CD4-positive, alpha-beta T cell treated with Interleukin-1 beta for 1 hour (primary cell): ENCODE data around the gene PFDN2.
"Not testable (repeated sequence)": the region's sequence is repeated elsewhere in the genome, so short reads cannot be mapped to it uniquely, and the experiment has no call there.

ENCODE experiments used
- DNase-seq, 2 donors: peaks; one replicate each; pipeline ENCODE4 v3.0.0-alpha.2; 2020 to 2022

PFDN2 gene

DNA sequence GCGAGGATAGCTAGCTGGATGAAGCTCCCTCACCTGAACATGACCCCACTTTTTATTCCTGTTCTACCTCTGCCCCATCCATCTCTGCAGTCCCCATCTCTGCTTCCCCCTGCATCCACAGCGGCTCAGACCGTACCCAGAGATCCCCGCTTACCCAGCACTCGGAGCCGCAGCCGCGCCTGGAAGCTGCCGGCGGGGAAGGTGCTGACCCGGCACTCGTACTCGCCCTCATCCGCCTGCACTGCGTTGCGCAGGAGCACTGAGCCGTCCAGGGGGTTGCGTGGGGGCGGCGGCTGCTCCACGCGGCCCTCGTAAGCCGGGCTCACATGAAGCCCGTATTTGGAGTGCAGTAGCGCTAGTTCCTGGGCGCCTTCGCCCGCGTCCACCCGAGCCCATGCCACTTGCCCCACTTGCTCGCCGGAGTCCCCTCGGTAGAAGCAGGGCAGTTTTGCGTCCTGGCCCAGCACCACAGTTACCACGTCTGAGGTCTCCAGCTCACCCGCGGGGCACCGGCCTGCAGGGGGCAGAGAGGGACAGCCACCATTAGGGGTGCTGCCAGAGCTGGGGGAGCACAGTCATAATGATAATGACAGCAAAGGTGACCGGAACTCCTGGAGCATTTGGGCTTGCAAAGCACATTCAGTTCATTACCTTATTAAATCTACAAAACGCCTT, 38.3 kb downstream of the PFDN2 start:
- DNase-seq, result no peak

DNA sequence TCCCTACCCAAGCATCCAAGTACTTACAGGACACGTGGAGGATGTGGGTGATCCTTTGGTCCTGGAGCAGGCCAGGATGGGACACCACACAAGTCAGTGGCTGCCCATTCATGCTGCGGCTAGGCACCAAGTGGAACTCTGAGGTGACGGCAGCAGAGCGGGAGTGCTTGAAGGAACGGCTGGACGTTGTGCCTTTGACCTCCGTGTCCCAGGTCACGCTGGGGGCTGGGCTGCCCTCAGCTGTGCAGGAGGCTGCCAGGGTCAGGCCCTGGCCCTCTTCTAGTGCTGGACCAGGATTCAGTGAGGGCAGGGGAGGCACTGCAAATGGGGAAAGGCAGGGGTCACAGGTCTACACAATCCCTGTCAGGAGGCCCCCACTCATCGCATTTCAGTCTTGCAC, 40.4 kb downstream of the PFDN2 start:
- no peak for DNase-seq

DNA sequence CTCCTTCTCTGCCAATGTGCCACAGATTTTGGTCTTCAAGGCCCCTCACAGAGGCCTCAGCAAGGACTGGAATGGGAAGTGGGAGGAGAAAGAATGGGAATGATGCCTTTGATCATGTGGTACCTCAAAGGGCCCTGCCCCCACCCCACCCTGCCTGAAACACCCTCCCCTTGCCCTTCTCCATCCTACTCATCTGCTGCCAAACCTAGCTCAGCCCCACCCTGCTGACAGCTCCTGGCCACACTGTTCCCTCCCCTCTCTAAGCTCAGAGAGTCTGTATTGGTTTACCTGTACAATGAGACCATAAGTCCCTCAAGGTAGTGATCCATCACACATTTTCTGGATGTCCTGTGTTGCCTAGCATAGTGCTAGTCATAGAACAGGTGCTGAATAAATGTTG, 41.4 kb downstream of the PFDN2 start:
- DNase-seq, result no peak

DNA sequence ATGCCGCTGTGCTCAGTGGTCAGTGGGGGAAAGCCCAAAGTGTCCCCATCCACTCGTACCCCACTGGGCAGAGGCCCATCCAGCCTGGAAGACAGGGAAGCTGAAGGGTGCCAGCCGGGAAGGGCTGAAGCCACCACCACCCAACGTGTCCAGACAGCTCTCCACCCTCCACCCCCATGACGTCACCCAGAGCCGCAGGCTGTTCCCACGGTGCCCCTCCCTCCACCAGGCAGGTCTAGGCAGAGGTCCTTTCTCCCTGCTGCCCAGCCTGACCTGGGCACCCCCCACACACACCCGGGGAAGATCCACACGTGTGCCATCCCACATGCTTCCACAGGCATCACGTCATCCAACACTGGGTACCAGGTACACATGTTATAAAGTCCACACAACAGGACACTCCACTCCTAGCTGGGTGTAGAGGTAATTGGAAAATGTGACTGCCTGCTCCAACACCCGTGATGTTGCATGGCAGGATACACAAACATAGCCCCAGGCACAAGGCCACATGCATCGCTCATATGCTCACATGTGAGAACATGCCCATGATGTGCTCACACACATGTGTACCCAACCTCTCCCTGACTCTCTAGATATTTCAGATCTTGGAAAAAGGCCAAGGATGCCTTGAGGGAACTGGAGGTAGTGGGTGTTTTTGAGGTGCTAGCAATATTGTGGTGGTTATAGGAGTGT, 43.0 kb downstream of the PFDN2 start:
- no peak for DNase-seq

DNA sequence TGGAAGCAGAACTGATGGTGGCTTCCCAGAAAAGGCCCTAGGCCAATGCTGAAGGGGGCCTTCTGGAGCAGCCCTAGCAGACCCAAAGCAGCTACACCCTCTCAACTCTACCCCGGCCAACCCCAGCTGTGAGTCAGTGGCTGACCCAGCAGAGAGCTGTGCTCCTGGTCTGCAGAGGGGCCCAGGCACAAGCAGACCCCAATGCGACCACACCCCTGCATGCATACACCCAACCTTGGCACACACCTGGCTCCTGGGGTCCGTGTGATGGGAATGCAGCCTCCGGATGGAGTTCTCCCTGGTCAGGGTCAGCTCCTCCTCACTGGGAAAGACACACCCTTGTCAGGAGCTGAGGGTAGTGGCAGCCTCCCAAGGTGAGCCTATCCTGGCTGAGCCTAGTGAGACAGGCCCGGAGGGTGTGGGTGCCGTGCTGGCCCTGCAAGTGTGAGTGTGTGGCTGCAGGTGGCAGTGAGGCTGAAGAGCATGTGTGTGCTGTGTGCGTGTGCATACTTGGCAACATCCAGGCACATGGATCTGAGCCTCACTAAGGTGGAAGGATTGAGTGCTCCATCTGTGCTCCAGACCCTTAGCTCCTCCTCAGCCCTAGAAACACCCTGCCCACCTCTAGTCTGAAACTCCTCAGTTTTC, 44.2 kb downstream of the PFDN2 start:
- DNase-seq, result no peak

DNA sequence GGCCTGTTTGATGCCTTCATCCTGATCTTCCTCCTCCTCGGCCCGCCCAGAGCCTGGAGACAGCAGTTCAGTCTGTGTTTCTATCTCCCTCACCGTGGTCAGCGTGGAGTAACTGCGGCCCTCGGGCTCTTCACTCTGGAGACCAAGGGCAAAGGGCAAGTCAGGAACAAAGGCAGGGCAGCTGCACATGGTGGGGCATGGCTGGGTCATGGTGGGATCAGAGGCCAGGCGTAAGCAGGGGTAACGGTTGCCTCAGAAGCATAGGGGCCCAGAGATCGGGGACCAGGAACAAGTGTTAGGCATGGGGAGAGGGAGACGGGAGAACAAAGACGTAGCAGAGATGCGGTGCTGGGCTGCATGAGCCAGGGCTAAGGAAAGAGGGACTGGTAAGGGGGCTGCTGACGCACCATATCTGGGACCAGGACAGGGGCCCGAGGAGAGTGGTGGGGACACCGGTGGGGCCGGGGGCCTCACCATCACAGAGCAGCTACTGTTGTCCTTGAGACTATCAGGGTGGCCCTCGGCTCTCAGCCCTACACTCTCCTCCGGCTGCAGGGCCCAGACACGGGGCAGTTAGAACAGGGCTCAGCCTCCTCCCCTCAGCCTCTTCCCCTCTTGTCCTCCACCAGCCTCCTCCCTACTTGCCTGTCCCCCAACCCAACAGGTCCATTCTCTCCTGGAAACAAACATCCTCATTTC, 44.9 kb downstream of the PFDN2 start:
- no peak for DNase-seq

DNA sequence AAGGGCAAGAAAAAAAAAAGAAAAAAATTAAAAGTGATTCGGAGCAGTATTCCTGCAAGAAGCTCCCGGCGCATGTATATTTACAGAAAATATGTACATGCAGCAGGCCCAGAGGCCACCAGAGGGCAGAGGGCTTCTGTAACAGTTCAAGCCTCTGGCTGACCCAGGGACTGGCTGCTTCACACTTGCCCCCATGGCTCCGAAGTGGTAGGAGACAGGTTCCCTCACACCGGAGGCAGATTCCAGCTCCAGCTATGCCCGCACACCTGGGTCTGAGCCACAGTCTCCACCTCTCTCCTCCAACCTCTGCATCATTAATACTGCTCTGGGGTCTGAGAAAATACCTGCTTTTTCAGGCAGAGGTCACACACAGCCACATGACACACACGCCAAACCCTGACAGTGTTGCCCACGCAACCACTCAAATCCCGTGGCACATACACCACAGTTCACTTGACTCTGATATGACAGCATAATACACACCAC, 45.9 kb downstream of the PFDN2 start:
- peak; percentile 59 to 69 for DNase-seq

DNA sequence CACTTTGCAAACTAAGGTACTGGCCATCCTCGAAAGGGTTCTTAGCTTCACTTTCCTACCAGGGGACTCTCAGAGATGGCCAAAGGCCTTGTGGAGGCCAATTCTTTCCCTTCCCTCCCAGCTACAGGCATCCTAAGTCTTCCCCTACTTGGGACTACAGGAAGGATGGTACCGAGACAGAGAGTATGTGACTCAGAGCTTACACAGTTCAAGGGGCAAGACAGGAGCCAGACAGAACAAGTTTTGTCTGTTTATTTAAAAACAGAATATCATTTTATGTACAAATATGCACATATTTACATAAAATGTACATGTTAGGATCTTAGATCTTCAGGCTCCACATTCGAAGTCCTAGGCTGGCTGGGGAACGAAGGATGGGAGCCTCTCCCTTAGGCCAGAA, 47.1 kb downstream of the PFDN2 start:
- no peak for DNase-seq

DNA sequence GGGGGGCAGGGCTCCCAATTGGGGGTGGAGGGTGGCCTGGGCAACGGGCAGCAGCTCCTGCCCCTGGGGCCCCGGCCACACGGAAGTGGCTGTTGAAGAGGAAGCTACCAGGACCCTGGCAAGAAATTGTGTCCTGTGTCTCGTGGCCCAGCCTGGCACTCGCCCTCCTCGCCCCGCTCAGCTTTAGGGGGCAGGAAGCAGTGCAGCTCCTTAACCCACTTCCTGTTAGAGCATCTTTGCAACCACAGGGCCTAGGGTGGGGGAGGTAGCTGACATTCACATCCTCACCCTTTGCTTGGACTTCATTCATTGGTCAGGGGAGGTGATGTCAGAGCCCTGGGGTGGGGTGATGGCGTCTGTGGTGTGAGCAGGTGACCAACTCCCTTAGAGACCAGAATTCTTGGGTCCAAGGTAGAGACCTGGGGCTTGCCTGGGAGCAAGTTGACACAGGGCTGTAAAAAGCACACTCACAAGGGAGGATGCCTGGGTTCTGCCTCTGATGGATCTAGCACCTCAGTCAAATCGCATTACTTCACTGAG, 48.0 kb downstream of the PFDN2 start, which contains the start of gene ARHGAP30:
ARHGAP30 (minus strand) TSS at position 161 of the 540 bp plus-strand sequence. CDS start 267 bp downstream, outside the sequence.
- peak; percentile 94 to 95 for DNase-seq

DNA sequence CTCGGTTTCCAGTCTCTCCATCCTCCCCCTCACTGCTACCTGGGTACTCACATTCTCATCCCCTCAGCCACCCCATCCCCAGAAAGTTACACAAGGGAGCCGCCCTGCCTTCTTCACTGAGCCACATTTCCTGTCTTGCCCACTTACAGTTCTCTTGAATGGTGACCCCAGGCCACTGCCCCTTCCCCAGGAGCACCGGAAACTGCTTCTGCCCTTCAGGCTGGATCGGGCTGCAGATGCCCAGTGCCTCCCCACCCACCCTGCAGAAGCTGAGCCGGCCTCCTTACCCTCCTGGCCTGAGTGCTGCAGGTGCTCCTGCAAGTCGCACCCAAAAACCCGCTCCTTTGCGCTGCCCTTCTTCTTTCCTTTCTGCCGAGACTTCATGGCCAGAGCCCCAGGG, 48.6 kb downstream of the PFDN2 start:
- DNase-seq, result peak in 1 of 2 donors; percentile 13

DNA sequence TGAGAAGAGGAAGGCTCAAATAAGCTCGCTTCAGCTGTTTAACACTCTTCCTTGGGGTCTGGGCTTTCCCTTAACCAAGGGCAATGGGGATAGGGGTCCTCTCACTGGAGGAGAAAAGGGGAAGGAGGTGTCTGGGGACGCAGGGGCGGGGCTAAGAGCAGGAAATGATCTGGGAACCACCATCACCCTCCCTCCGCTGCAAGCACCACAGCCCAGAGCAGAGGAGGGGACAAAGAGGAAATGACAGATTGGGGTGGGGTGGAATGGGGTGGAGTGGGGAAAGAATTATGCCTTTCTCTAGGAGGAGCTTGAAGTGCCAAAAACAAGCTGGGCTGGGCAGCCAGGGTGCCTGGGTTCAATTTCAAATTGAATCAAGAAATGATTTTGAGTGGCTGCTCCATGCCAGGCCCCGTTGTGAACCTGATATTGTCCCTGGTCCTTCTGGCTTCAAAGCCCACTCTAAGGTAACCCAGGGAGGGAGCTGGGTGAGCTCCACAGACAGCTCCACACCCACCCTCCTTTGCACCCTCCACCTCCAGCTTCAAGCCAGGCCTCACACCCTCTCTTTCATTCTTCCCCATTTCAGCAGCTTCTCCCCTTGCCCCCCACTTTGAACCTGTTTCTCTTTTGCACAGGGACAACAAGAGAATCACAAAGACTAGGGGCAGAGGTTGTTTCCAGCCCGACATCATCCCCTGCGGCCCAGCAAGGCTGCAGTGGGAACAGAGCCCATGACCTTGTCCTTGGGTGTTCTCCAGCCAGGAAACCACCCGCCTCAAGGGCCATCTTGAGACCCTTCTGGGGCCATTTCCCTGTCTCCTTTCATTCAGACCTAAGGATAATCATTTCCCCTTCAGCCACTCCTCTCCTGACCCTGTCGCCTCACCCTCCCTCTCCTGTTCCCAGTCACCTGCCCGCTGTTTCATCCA, 49.3 kb downstream of the PFDN2 start:
- peak; percentile 93 to 94 for DNase-seq

DNA sequence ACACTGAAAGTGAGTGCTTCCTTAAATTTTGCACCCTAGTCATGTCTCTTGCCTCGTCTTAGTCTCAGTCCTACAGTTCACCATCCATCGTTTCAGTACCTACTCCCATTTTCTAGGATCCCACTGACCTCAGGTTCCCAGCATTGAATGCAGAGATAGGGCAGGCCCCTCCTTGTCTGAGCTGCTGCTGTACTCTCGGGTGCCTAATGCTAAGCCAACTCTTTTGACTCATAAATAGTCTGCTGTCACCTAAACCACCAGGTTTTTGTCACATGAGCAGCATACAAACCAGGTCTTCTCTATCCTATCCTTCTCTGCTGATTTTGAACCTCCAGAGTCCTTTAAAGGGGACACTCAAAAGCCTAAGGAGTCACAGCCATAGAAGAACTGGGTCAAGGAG, 51.1 kb downstream of the PFDN2 start:
- peak in 1 of 2 donors; percentile 29 for DNase-seq

DNA sequence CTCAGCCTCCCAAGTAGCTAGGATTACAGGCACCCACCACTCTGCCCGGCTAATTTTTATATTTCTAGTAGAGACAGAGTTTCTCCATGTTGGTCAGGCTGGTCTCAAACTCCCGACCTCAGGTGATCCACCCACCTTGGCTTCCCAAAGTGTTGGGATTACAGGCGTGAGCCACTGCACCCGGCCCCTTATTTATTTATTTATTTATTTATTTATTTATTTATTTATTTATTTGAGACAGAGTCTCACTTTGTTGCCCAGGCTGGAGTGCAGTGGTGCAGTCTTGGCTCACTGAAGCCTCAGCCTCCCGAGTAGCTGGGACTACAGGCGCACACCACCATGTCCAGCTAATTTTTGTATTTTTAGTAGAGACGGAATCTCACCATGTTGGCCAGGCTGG, 52.2 kb downstream of the PFDN2 start:
- DNase-seq, result not testable (repeated sequence)

DNA sequence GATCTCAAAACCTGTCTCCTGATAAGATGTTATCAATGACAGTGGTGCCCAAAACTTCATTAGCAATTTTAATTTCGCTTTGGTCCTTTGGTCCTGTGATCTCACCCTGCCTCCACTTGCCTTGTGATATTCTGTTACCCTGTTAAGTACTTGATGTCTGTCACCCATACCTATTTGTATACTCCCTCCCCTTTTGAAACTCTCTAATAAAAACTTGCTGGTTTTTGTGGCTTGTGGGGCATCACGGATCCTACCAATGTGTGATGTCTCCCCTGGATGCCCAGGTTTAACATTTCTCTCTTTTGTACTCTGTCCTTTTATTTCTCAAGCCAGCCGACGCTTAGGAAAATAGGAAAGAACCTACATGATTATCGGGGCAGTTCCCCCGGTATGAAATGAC, 53.9 kb downstream of the PFDN2 start:
- not testable (repeated sequence) for DNase-seq

DNA sequence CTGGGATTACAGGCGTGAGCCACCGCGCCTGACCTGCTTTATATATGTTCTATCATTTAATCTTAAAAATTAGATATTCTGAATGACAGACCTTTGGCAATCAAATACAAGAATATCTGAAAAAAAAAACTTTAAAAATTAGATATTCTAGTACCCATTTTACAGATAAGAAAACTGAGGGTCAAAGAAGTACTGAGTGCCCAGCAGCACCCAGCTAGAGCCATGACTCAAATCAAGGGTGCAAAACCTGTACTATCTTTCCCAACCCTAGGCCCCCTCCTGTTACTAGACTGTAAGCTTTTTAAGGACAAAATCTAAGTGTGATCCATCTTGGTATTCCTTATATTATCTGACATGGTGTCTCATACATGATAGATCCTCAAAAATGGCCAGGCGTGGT, 56.4 kb downstream of the PFDN2 start:
- no peak for DNase-seq

DNA sequence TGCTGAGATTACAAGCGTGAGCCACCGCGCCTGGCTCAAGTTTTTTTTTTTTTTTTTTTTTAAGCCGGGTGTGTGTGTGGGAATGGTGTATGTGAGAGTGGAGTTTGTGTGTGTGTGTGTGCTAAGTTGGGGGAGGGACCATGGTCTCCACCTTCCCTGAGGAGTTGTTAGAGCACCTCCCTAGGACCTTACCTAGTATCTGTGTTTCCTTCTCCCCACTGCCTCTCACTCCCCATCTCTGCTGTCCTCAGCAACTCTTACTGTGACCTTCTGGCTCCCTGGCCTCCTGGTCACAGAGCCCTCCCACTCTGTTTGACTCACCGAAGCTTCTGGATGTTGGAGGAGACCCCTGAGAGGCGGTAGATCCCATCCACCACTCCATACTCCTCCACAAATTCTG, 58.5 kb downstream of the PFDN2 start:
- no peak for DNase-seq

DNA sequence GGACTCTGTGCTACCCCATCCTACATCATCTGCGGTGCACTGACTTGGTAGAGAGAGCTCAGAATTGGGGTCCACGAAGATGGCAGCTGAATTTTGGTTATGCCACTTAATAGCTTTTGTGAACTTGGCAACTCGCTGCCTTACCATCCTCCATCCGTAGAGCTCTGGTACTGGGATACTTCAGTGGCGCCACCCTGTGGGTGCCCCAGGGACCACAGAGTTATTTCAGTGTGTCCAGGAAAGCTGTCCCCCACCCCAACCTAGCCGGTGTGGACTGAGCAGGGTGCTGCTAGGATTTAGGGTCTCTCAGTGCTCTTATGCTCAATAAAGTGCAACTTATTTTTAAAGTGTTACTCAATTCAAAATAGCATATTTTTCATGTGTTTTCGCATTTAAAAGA, 63.0 kb downstream of the PFDN2 start:
- DNase-seq, result no peak

DNA sequence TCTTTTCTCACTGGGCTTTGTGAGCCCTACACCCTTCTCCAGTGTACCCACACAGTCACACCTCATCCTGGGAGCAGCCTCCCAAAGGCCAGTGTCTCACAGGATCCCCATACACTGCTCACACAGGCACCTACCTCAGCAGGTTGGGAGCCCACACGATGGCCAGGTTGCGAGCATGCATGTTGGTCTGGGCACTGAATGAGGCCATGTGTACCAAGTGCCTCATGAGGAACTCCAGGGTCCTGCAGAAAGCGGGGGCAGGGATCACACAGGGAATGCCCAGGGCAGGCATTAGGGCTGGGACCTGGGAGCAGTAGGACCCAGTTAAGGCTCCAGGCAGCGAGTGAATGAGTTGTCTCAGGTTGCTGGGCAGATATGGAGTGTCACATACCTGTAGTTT, 63.6 kb downstream of the PFDN2 start:
- DNase-seq, result no peak

DNA sequence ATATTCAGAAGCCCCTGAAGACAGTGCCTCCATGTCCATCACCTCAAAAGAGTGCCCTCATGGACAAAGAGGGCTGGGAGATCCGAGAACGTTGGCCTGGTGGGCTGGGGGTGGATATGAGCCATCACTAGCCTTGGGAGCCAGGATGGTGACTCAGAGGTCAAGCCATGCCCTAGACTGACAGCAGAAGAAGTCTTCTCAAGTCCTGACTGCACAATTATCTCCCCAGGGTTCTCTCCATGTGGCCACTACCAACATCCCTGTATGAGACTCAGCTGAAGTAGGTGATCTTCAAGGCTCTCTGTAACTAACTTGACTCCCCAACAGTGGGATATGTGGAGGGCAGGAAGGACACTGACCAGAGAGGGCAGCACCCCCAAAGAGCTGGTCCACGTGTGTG, 64.9 kb downstream of the PFDN2 start:
- no peak for DNase-seq

DNA sequence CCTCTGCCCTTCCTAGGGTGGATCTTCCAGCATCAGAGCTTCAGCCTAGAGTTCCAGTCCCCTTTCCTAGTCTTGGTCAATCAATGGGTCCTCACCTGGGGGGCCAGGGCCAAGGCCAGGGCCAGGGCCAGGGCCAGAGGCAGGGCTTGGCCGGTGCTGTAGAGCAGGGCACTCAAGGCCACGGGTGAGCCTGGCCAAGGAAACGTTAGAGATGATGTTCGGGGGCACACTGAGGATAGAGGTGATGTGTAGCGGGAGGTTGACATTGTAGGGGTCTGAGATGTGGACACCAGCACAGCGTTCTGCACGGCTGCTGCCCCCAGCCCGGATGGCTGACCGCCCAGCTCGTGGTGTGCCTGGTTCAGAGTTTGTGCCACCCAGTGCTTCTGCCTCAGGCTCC, 66.6 kb downstream of the PFDN2 start:
- no peak for DNase-seq
